ENCODE results near the gene ISCU.

DNA sequence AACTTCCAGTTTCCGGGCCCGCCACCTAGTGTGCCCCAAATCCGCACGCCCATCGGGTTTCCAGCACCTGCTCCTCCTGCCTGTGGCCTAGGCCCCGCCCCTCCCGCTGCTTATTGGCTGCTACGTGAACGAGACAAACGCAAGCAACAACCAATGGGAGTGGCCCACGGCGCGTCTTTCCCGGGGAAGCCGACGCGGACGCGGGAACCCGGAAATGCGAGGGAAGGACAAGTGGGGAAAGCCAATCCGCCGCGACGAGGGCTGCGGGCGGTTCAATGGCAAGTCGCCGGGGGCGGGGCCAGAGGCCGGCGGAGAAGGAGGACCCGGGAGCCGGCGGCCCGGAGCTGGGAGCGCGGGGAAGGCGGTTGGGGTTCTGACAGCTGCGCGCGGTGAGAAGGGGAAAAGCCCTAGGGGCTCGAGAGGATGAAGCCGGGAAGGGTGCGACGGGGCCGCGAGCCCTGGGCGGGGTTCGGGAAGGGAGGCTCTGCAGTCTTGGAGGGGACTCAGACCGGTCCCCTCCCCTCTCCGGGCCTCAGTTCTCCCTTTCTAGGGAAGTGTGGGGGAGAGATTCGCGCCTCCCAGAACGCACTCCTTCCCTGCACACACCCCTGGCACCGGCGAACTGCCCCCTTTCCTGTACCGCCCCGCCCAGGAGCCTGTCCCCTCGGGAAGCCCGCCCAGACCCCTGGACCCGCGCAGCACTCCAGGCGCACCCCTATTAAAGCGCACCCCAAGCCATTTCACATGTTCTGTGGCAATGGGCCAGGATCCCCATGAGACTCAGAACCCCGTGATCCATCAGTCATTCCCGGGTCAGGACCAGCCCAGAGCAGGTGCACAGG lies 47.2 kb upstream of the ISCU start, which contains the start of gene FICD:
- TF ChIP-seq POLR2A (IDR thresholded peaks at IDR 0.05; ENCODE audit: low read depth, low read length) (peak; percentile 54), SPI1 (IDR thresholded peaks at IDR 0.05; ENCODE audit: low read depth, low read length) (no peak; the same call in 1 of the 2 replicates), POLR2AphosphoS5 (IDR thresholded peaks at IDR 0.05; ENCODE audit: low read depth, low read length) (peak; percentile 64; the same call in 1 of the 2 replicates), TAF1 (IDR thresholded peaks at IDR 0.05; ENCODE audit: low read depth, low read length) (no peak), POU2F2 (IDR thresholded peaks at IDR 0.05; ENCODE audit: low read depth, low read length) (no peak), PAX5 (IDR thresholded peaks at IDR 0.05; ENCODE audit: insufficient read depth, low read length, severe bottlenecking) (no peak)
